IMR-90 (cell line): Measurements from ENCODE around the gene ADAMTS9. TPM values are rescaled to one million over a fixed set of nuclear protein-coding genes. Genes with fewer than 3 reads are reported as not detected.

Experiments
- ATAC-seq: fragments of 200-7000 bp; cut with Tn5 transposase; 2 replicates; pipeline ENCODE4 v1.9.1; 2020; ENCODE audit warnings: low read depth, mild to moderate bottlenecking, moderate library complexity
- BruUV-seq: library from RNA; stranded (reverse); fragments of 400-500 nt; replicated peaks from 2 replicates; lab custom pipeline; 2021; lab: Mats Ljungman, UMichigan
- CTCF ChIA-PET: fragments of 300-600 bp; formaldehyde crosslinking; extraction: SDS; loops from one replicate; lab custom pipeline; 2021; ENCODE audit warnings: antibody characterized with exemption; lab: Yijun Ruan, JAX
- POLR2A ChIA-PET: fragments of 300-600 bp; sonication (Branson Sonifier 250); formaldehyde crosslinking; loops from one replicate; lab custom pipeline; 2022; ENCODE audit warnings: antibody characterized with exemption; ENCODE audit not compliant: unreplicated experiment; lab: Charles Lee
- DNase-seq: peaks from one replicate; pipeline ENCODE4 v3.0.0; 2013
- H2AFZ ChIP-seq: replicated peaks from 2 replicates; pipeline ENCODE3; 2013; ENCODE audit warnings: low read length, mild to moderate bottlenecking; ENCODE audit not compliant: poor library complexity
- H2AK5ac ChIP-seq: 2 replicates; pipeline ENCODE4 v1.6.1; 2013; ENCODE audit warnings: low read depth, low read length, inconsistent platforms
- H2AK9ac ChIP-seq: replicated peaks from 2 replicates; pipeline ENCODE3; 2013; ENCODE audit warnings: mild to moderate bottlenecking, low read depth, low read length, moderate library complexity; ENCODE audit not compliant: poor library complexity
- H2BK120ac ChIP-seq: 2 replicates; pipeline ENCODE4 v1.6.1; 2013; ENCODE audit warnings: low read depth, low read length, inconsistent platforms
- H2BK15ac ChIP-seq: 3 replicates; pipeline ENCODE4 v1.6.1; 2013; ENCODE audit warnings: low read depth, low read length, inconsistent platforms
- H2BK20ac ChIP-seq: 2 replicates; pipeline ENCODE4 v1.6.1; 2013; ENCODE audit warnings: low read depth, mild to moderate bottlenecking, inconsistent platforms, low read length, moderate library complexity
- H2BK5ac ChIP-seq: 2 replicates; pipeline ENCODE4 v1.6.1; 2013; ENCODE audit warnings: mild to moderate bottlenecking, low read depth, low read length, inconsistent platforms; ENCODE audit not compliant: poor library complexity, severe bottlenecking
- H3K14ac ChIP-seq: replicated peaks from 2 replicates; pipeline ENCODE4 v1.6.1; 2013; ENCODE audit warnings: low read depth, low read length, inconsistent platforms
- H3K18ac ChIP-seq: 2 replicates; pipeline ENCODE4 v1.6.1; 2013; ENCODE audit warnings: low read depth, low read length, control low read depth
- H3K23ac ChIP-seq: 2 replicates; pipeline ENCODE4 v1.6.1; 2013; ENCODE audit warnings: low read depth, low read length, inconsistent platforms
- H3K27ac ChIP-seq: 2 replicates; pipeline ENCODE4 v1.5.1; 2013; ENCODE audit warnings: mild to moderate bottlenecking, control low read depth, low read length; ENCODE audit not compliant: insufficient read depth
- H3K27me3 ChIP-seq: 2 replicates; pipeline ENCODE4 v1.6.1; 2013; ENCODE audit warnings: low read length; ENCODE audit not compliant: control insufficient read depth, insufficient read depth
- H3K36me3 ChIP-seq: 2 replicates; pipeline ENCODE4 v1.6.1; 2013; ENCODE audit warnings: low read length, mixed read lengths; ENCODE audit not compliant: control insufficient read depth, insufficient read depth
- H3K4ac ChIP-seq: 2 replicates; pipeline ENCODE4 v1.6.1; 2013; ENCODE audit warnings: low read depth, low read length, inconsistent platforms
- H3K4me1 ChIP-seq: 2 replicates; pipeline ENCODE4 v1.6.1; 2013; ENCODE audit warnings: low read length, mixed read lengths; ENCODE audit not compliant: control insufficient read depth, insufficient read depth
- H3K4me2 ChIP-seq: 2 replicates; pipeline ENCODE4 v1.6.1; 2013; ENCODE audit warnings: low read depth, mild to moderate bottlenecking, control low read depth, low read length, moderate library complexity
- H3K4me3 ChIP-seq: 2 replicates; pipeline ENCODE4 v1.5.1; 2013; ENCODE audit warnings: low read depth, mild to moderate bottlenecking, control low read depth, low read length, moderate library complexity; ENCODE audit not compliant: insufficient read depth
- H3K56ac ChIP-seq: 2 replicates; pipeline ENCODE4 v1.6.1; 2013; ENCODE audit warnings: low read length, inconsistent platforms; ENCODE audit not compliant: insufficient read depth; ENCODE audit errors: extremely low read depth
- H3K79me1 ChIP-seq, 2 experiments: 2 replicates each; pipeline ENCODE4 v1.6.1; 2013; ENCODE audit warnings: low read length in 2 of 2, inconsistent platforms in 1 of 2, low read depth in 1 of 2
- H3K9ac ChIP-seq: 2 replicates; pipeline ENCODE4 v1.6.1; 2013; ENCODE audit warnings: low read depth, low read length, control low read depth
- H3K9me1 ChIP-seq: 2 replicates; pipeline ENCODE4 v1.6.1; 2013; ENCODE audit warnings: low read length, inconsistent platforms; ENCODE audit not compliant: insufficient read depth
- H3K9me3 ChIP-seq: 2 replicates; pipeline ENCODE4 v1.6.1; 2013; ENCODE audit warnings: low read length; ENCODE audit not compliant: control insufficient read depth, insufficient read depth
- H4K20me1 ChIP-seq: 2 replicates; pipeline ENCODE4 v1.6.1; 2013; ENCODE audit warnings: low read length, inconsistent platforms; ENCODE audit not compliant: insufficient read depth
- H4K5ac ChIP-seq: 2 replicates; pipeline ENCODE4 v1.6.1; 2013; ENCODE audit warnings: mild to moderate bottlenecking, low read depth, low read length, control low read depth
- H4K8ac ChIP-seq, 2 experiments: 2 replicates each; pipeline ENCODE4 v1.6.1; 2013; ENCODE audit warnings: low read depth in 2 of 2, low read length in 2 of 2, control low read depth in 1 of 2, inconsistent platforms in 1 of 2
- H4K91ac ChIP-seq: 2 replicates; pipeline ENCODE4 v1.6.1; 2013; ENCODE audit warnings: low read depth, low read length, inconsistent platforms; ENCODE audit not compliant: insufficient read depth
- BHLHE40 ChIP-seq: fragments of 150-350 bp; IDR thresholded peaks from 2 replicates; pipeline ENCODE4 v1.6.1; 2016; ENCODE audit warnings: mild to moderate bottlenecking, low read depth, low read length
- CEBPB ChIP-seq: IDR thresholded peaks from 2 replicates; pipeline ENCODE4 v1.6.1; 2012; ENCODE audit warnings: low read depth, low read length, improper control_type of control experiment
- CHD1 ChIP-seq: IDR thresholded peaks from 2 replicates; pipeline ENCODE4 v1.6.1; 2012; ENCODE audit warnings: low read depth, low read length, improper control_type of control experiment
- ELK1 ChIP-seq: fragments of 150-350 bp; IDR thresholded peaks from 2 replicates; pipeline ENCODE4 v1.6.1; 2016; ENCODE audit warnings: low read depth, mild to moderate bottlenecking, low read length, moderate library complexity, borderline replicate concordance
- FOS ChIP-seq: fragments of 150-350 bp; IDR thresholded peaks from 2 replicates; pipeline ENCODE4 v1.6.1; 2016; ENCODE audit warnings: low read depth, low read length
- MAFK ChIP-seq: IDR thresholded peaks from 2 replicates; pipeline ENCODE4 v1.6.1; 2012; ENCODE audit warnings: low read depth, low read length, improper control_type of control experiment
- MAZ ChIP-seq: IDR thresholded peaks from 2 replicates; pipeline ENCODE4 v1.6.1; 2012; ENCODE audit warnings: low read depth, mild to moderate bottlenecking, low read length, improper control_type of control experiment, moderate library complexity, borderline replicate concordance
- MXI1 ChIP-seq: IDR thresholded peaks from 2 replicates; pipeline ENCODE4 v1.6.1; 2012; ENCODE audit warnings: low read depth, mild to moderate bottlenecking, low read length, moderate library complexity, borderline replicate concordance
- POLR2A ChIP-seq: IDR thresholded peaks from 2 replicates; pipeline ENCODE4 v1.6.1; 2012; ENCODE audit warnings: mild to moderate bottlenecking, low read depth, low read length
- RAD21 ChIP-seq: IDR thresholded peaks from 2 replicates; pipeline ENCODE4 v1.6.1; 2012; ENCODE audit warnings: low read length, improper control_type of control experiment
- RCOR1 ChIP-seq: IDR thresholded peaks from 2 replicates; pipeline ENCODE4 v1.6.1; 2012; ENCODE audit warnings: mild to moderate bottlenecking, low read length, improper control_type of control experiment; ENCODE audit not compliant: insufficient replicate concordance
- RFX5 ChIP-seq: IDR thresholded peaks from 2 replicates; pipeline ENCODE4 v1.8.0; 2012; ENCODE audit warnings: low read depth, mild to moderate bottlenecking, low read length, moderate library complexity
- USF2 ChIP-seq: fragments of 150-350 bp; IDR thresholded peaks from 2 replicates; pipeline ENCODE4 v1.6.1; 2017; ENCODE audit warnings: mild to moderate bottlenecking, antibody characterized with exemption, low read length, low read depth
- WGBS, 2 experiments: methylation state at CpG; one replicate each; pipeline versions ENCODE4 v1.1.5 to v1.1.7; 2013; ENCODE audit warnings: missing lambda C conversion rate in 2 of 2; ENCODE audit not compliant: insufficient read length in 1 of 2; ENCODE audit errors: extremely low coverage in 2 of 2; 5-methylcytosine and 5-hydroxymethylcytosine counted together
- dilution Hi-C: fragments of 300-500 bp; cut with HindIII; formaldehyde crosslinking; loops from one replicate; pipeline ENCODE4 v1.14.3; 2018; ENCODE audit warnings: low sequenced_read_pairs; ENCODE audit not compliant: unreplicated experiment
- in situ Hi-C: fragments of 300-500 bp; cut with MboI; formaldehyde crosslinking; loops from 3 replicates; pipeline ENCODE4 v1.14.3; 2019; ENCODE audit warnings: low sequenced_read_pairs, inconsistent platforms, mixed read lengths
- intact Hi-C: fragments of 100-400 bp; cut with micrococcal nuclease; formaldehyde crosslinking; loops from 2 replicates; pipeline ENCODE4 v1.10.0; 2022
- polyA plus RNA-seq, 3 experiments: library from polyadenylated mRNA; depleted of rRNA; stranded (reverse); fragments of >200 nt; gene quantifications; 2 replicates each; pipeline ENCODE4 v1.2.3, GENCODE V29; 2012; ENCODE audit warnings: low replicate concordance in 1 of 3
- total RNA-seq: library from RNA; depleted of rRNA; stranded (reverse); fragments of >200 nt; gene quantifications from 2 replicates; pipeline ENCODE4 v1.2.3, GENCODE V29; 2012
- TF ChIP-seq, protein P1 (sequence below): conservative IDR thresholded peaks from 2 replicates; pipeline ENCODE4 v1.5.1; 2012; ENCODE audit warnings: mild to moderate bottlenecking, low read depth, low read length, improper control_type of control experiment

Gene ADAMTS9
- total and polyA plus RNA-seq, 2 of the 4 experiments (the other 2 are of a cell fraction) = 0.55 to 1.1 TPM

GRCh38 chr3:64728428-64728827, 40.6 kb upstream of the ADAMTS9 start:
- in situ Hi-C loops = no loop called here
- BruUV-seq = no TSS peak
- Histone ChIP-seq H4K20me1 (no peaks in the 10 kb centered on the region), H3K18ac (no peak overlapping the region), H2BK20ac (no peak overlapping the region), H3K9ac (no peak overlapping the region), H3K14ac (no peak overlapping the region), H3K4ac (no peak overlapping the region), H3K79me1 (no peaks in the 10 kb centered on the region; a peak in 1 of 4 replicates), H3K27me3 (no peaks in the 10 kb centered on the region), H3K4me3 (no peak overlapping the region), H3K27ac (no peak overlapping the region), H2BK120ac (no peak overlapping the region), H2AK5ac (no peak overlapping the region), H4K5ac (no peak overlapping the region), H3K23ac (no peak overlapping the region), H4K91ac (no peak overlapping the region), H2BK15ac (no peak overlapping the region), H2AFZ (no peak overlapping the region), H3K36me3 (no peaks in the 10 kb centered on the region), H4K8ac (no peak overlapping the region), H2AK9ac (no peak overlapping the region), H3K56ac (no peak overlapping the region), H3K9me1 (no peaks in the 10 kb centered on the region), H2BK5ac (no peak overlapping the region), H3K4me2 (no peak overlapping the region), H3K4me1 (no peaks in the 10 kb centered on the region), H3K9me3 (no peaks in the 10 kb centered on the region)
- dilution Hi-C loops = no loop called here
- ChIA-PET POLR2A (no interaction called here), CTCF (no interaction called here)
- WGBS, 2 experiments = 80% methylated on average over 1 of the region's 4 CpGs; no CpG with 5 or more reads in 1 of the 2 experiments
- DNase-seq (no peak), ATAC-seq (no peak)
- TF ChIP-seq RFX5 (no peak), CEBPB (no peak), FOS (no peak), ELK1 (no peak), RAD21 (no peak), CHD1 (no peak), BHLHE40 (no peak), USF2 (no peak), MAZ (no peak), POLR2A (no peak), MAFK (no peak), MXI1 (no peak), RCOR1 (no peak)
- TF ChIP-seq, protein P1, sequence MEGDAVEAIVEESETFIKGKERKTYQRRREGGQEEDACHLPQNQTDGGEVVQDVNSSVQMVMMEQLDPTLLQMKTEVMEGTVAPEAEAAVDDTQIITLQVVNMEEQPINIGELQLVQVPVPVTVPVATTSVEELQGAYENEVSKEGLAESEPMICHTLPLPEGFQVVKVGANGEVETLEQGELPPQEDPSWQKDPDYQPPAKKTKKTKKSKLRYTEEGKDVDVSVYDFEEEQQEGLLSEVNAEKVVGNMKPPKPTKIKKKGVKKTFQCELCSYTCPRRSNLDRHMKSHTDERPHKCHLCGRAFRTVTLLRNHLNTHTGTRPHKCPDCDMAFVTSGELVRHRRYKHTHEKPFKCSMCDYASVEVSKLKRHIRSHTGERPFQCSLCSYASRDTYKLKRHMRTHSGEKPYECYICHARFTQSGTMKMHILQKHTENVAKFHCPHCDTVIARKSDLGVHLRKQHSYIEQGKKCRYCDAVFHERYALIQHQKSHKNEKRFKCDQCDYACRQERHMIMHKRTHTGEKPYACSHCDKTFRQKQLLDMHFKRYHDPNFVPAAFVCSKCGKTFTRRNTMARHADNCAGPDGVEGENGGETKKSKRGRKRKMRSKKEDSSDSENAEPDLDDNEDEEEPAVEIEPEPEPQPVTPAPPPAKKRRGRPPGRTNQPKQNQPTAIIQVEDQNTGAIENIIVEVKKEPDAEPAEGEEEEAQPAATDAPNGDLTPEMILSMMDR = no peak
- intact Hi-C loops = no loop called here
